IMR-90 (cell line): ENCODE results near the gene IL24. TPM values are rescaled to one million over a fixed set of nuclear protein-coding genes. Genes with fewer than 3 reads are reported as not detected.
A peak's percentile ranks its signal among the peaks of the same experiment; 100 is the strongest.

Experiments
- ATAC-seq: fragments of 200-7000 bp; cut with Tn5 transposase; 2 replicates; pipeline ENCODE4 v1.9.1; 2020; ENCODE audit warnings: low read depth, mild to moderate bottlenecking, moderate library complexity
- BruUV-seq: library from RNA; stranded (reverse); fragments of 400-500 nt; replicated peaks from 2 replicates; lab custom pipeline; 2021; lab: Mats Ljungman, UMichigan
- CTCF ChIA-PET: fragments of 300-600 bp; formaldehyde crosslinking; extraction: SDS; loops from one replicate; lab custom pipeline; 2021; ENCODE audit warnings: antibody characterized with exemption; lab: Yijun Ruan, JAX
- POLR2A ChIA-PET: fragments of 300-600 bp; sonication (Branson Sonifier 250); formaldehyde crosslinking; loops from one replicate; lab custom pipeline; 2022; ENCODE audit warnings: antibody characterized with exemption; ENCODE audit not compliant: unreplicated experiment; lab: Charles Lee
- DNase-seq: peaks from one replicate; pipeline ENCODE4 v3.0.0; 2013
- H2AFZ ChIP-seq: replicated peaks from 2 replicates; pipeline ENCODE3; 2013; ENCODE audit warnings: low read length, mild to moderate bottlenecking; ENCODE audit not compliant: poor library complexity
- H2AK5ac ChIP-seq: 2 replicates; pipeline ENCODE4 v1.6.1; 2013; ENCODE audit warnings: low read depth, low read length, inconsistent platforms
- H2AK9ac ChIP-seq: replicated peaks from 2 replicates; pipeline ENCODE3; 2013; ENCODE audit warnings: mild to moderate bottlenecking, low read depth, low read length, moderate library complexity; ENCODE audit not compliant: poor library complexity
- H2BK120ac ChIP-seq: 2 replicates; pipeline ENCODE4 v1.6.1; 2013; ENCODE audit warnings: low read depth, low read length, inconsistent platforms
- H2BK15ac ChIP-seq: 3 replicates; pipeline ENCODE4 v1.6.1; 2013; ENCODE audit warnings: low read depth, low read length, inconsistent platforms
- H2BK20ac ChIP-seq: 2 replicates; pipeline ENCODE4 v1.6.1; 2013; ENCODE audit warnings: low read depth, mild to moderate bottlenecking, inconsistent platforms, low read length, moderate library complexity
- H2BK5ac ChIP-seq: 2 replicates; pipeline ENCODE4 v1.6.1; 2013; ENCODE audit warnings: mild to moderate bottlenecking, low read depth, low read length, inconsistent platforms; ENCODE audit not compliant: poor library complexity, severe bottlenecking
- H3K14ac ChIP-seq: replicated peaks from 2 replicates; pipeline ENCODE4 v1.6.1; 2013; ENCODE audit warnings: low read depth, low read length, inconsistent platforms
- H3K18ac ChIP-seq: 2 replicates; pipeline ENCODE4 v1.6.1; 2013; ENCODE audit warnings: low read depth, low read length, control low read depth
- H3K23ac ChIP-seq: 2 replicates; pipeline ENCODE4 v1.6.1; 2013; ENCODE audit warnings: low read depth, low read length, inconsistent platforms
- H3K27ac ChIP-seq: 2 replicates; pipeline ENCODE4 v1.5.1; 2013; ENCODE audit warnings: mild to moderate bottlenecking, control low read depth, low read length; ENCODE audit not compliant: insufficient read depth
- H3K27me3 ChIP-seq: 2 replicates; pipeline ENCODE4 v1.6.1; 2013; ENCODE audit warnings: low read length; ENCODE audit not compliant: control insufficient read depth, insufficient read depth
- H3K36me3 ChIP-seq: 2 replicates; pipeline ENCODE4 v1.6.1; 2013; ENCODE audit warnings: low read length, mixed read lengths; ENCODE audit not compliant: control insufficient read depth, insufficient read depth
- H3K4ac ChIP-seq: 2 replicates; pipeline ENCODE4 v1.6.1; 2013; ENCODE audit warnings: low read depth, low read length, inconsistent platforms
- H3K4me1 ChIP-seq: 2 replicates; pipeline ENCODE4 v1.6.1; 2013; ENCODE audit warnings: low read length, mixed read lengths; ENCODE audit not compliant: control insufficient read depth, insufficient read depth
- H3K4me2 ChIP-seq: 2 replicates; pipeline ENCODE4 v1.6.1; 2013; ENCODE audit warnings: low read depth, mild to moderate bottlenecking, control low read depth, low read length, moderate library complexity
- H3K4me3 ChIP-seq: 2 replicates; pipeline ENCODE4 v1.5.1; 2013; ENCODE audit warnings: low read depth, mild to moderate bottlenecking, control low read depth, low read length, moderate library complexity; ENCODE audit not compliant: insufficient read depth
- H3K56ac ChIP-seq: 2 replicates; pipeline ENCODE4 v1.6.1; 2013; ENCODE audit warnings: low read length, inconsistent platforms; ENCODE audit not compliant: insufficient read depth; ENCODE audit errors: extremely low read depth
- H3K79me1 ChIP-seq, 2 experiments: 2 replicates each; pipeline ENCODE4 v1.6.1; 2013; ENCODE audit warnings: low read length in 2 of 2, inconsistent platforms in 1 of 2, low read depth in 1 of 2
- H3K9ac ChIP-seq: 2 replicates; pipeline ENCODE4 v1.6.1; 2013; ENCODE audit warnings: low read depth, low read length, control low read depth
- H3K9me1 ChIP-seq: 2 replicates; pipeline ENCODE4 v1.6.1; 2013; ENCODE audit warnings: low read length, inconsistent platforms; ENCODE audit not compliant: insufficient read depth
- H3K9me3 ChIP-seq: 2 replicates; pipeline ENCODE4 v1.6.1; 2013; ENCODE audit warnings: low read length; ENCODE audit not compliant: control insufficient read depth, insufficient read depth
- H4K20me1 ChIP-seq: 2 replicates; pipeline ENCODE4 v1.6.1; 2013; ENCODE audit warnings: low read length, inconsistent platforms; ENCODE audit not compliant: insufficient read depth
- H4K5ac ChIP-seq: 2 replicates; pipeline ENCODE4 v1.6.1; 2013; ENCODE audit warnings: mild to moderate bottlenecking, low read depth, low read length, control low read depth
- H4K8ac ChIP-seq, 2 experiments: 2 replicates each; pipeline ENCODE4 v1.6.1; 2013; ENCODE audit warnings: low read depth in 2 of 2, low read length in 2 of 2, control low read depth in 1 of 2, inconsistent platforms in 1 of 2
- H4K91ac ChIP-seq: 2 replicates; pipeline ENCODE4 v1.6.1; 2013; ENCODE audit warnings: low read depth, low read length, inconsistent platforms; ENCODE audit not compliant: insufficient read depth
- BHLHE40 ChIP-seq: fragments of 150-350 bp; IDR thresholded peaks from 2 replicates; pipeline ENCODE4 v1.6.1; 2016; ENCODE audit warnings: mild to moderate bottlenecking, low read depth, low read length
- CEBPB ChIP-seq: IDR thresholded peaks from 2 replicates; pipeline ENCODE4 v1.6.1; 2012; ENCODE audit warnings: low read depth, low read length, improper control_type of control experiment
- CHD1 ChIP-seq: IDR thresholded peaks from 2 replicates; pipeline ENCODE4 v1.6.1; 2012; ENCODE audit warnings: low read depth, low read length, improper control_type of control experiment
- CTCF ChIP-seq: conservative IDR thresholded peaks from 2 replicates; pipeline ENCODE4 v1.5.1; 2012; ENCODE audit warnings: mild to moderate bottlenecking, low read depth, low read length, improper control_type of control experiment
- ELK1 ChIP-seq: fragments of 150-350 bp; IDR thresholded peaks from 2 replicates; pipeline ENCODE4 v1.6.1; 2016; ENCODE audit warnings: low read depth, mild to moderate bottlenecking, low read length, moderate library complexity, borderline replicate concordance
- FOS ChIP-seq: fragments of 150-350 bp; IDR thresholded peaks from 2 replicates; pipeline ENCODE4 v1.6.1; 2016; ENCODE audit warnings: low read depth, low read length
- MAFK ChIP-seq: IDR thresholded peaks from 2 replicates; pipeline ENCODE4 v1.6.1; 2012; ENCODE audit warnings: low read depth, low read length, improper control_type of control experiment
- MAZ ChIP-seq: IDR thresholded peaks from 2 replicates; pipeline ENCODE4 v1.6.1; 2012; ENCODE audit warnings: low read depth, mild to moderate bottlenecking, low read length, improper control_type of control experiment, moderate library complexity, borderline replicate concordance
- MXI1 ChIP-seq: IDR thresholded peaks from 2 replicates; pipeline ENCODE4 v1.6.1; 2012; ENCODE audit warnings: low read depth, mild to moderate bottlenecking, low read length, moderate library complexity, borderline replicate concordance
- NFE2L2 ChIP-seq: fragments of 150-350 bp; IDR thresholded peaks from 2 replicates; pipeline ENCODE4 v1.6.1; 2016; ENCODE audit warnings: low read depth, mild to moderate bottlenecking, low read length
- POLR2A ChIP-seq: IDR thresholded peaks from 2 replicates; pipeline ENCODE4 v1.6.1; 2012; ENCODE audit warnings: mild to moderate bottlenecking, low read depth, low read length
- RAD21 ChIP-seq: IDR thresholded peaks from 2 replicates; pipeline ENCODE4 v1.6.1; 2012; ENCODE audit warnings: low read length, improper control_type of control experiment
- RCOR1 ChIP-seq: IDR thresholded peaks from 2 replicates; pipeline ENCODE4 v1.6.1; 2012; ENCODE audit warnings: mild to moderate bottlenecking, low read length, improper control_type of control experiment; ENCODE audit not compliant: insufficient replicate concordance
- RFX5 ChIP-seq: IDR thresholded peaks from 2 replicates; pipeline ENCODE4 v1.8.0; 2012; ENCODE audit warnings: low read depth, mild to moderate bottlenecking, low read length, moderate library complexity
- SMC3 ChIP-seq: fragments of 150-350 bp; IDR thresholded peaks from 2 replicates; pipeline ENCODE4 v1.6.1; 2016; ENCODE audit warnings: low read depth, mild to moderate bottlenecking, antibody characterized with exemption, low read length, moderate library complexity
- USF2 ChIP-seq: fragments of 150-350 bp; IDR thresholded peaks from 2 replicates; pipeline ENCODE4 v1.6.1; 2017; ENCODE audit warnings: mild to moderate bottlenecking, antibody characterized with exemption, low read length, low read depth
- WGBS, 2 experiments: methylation state at CpG; one replicate each; pipeline versions ENCODE4 v1.1.5 to v1.1.7; 2013; ENCODE audit warnings: missing lambda C conversion rate in 2 of 2; ENCODE audit not compliant: insufficient read length in 1 of 2; ENCODE audit errors: extremely low coverage in 2 of 2; 5-methylcytosine and 5-hydroxymethylcytosine counted together
- dilution Hi-C: fragments of 300-500 bp; cut with HindIII; formaldehyde crosslinking; loops from one replicate; pipeline ENCODE4 v1.14.3; 2018; ENCODE audit warnings: low sequenced_read_pairs; ENCODE audit not compliant: unreplicated experiment
- in situ Hi-C: fragments of 300-500 bp; cut with MboI; formaldehyde crosslinking; loops from 3 replicates; pipeline ENCODE4 v1.14.3; 2019; ENCODE audit warnings: low sequenced_read_pairs, inconsistent platforms, mixed read lengths
- intact Hi-C: fragments of 100-400 bp; cut with micrococcal nuclease; formaldehyde crosslinking; loops from 2 replicates; pipeline ENCODE4 v1.10.0; 2022
- polyA plus RNA-seq, 3 experiments: library from polyadenylated mRNA; depleted of rRNA; stranded (reverse); fragments of >200 nt; gene quantifications; 2 replicates each; pipeline ENCODE4 v1.2.3, GENCODE V29; 2012; ENCODE audit warnings: low replicate concordance in 1 of 3
- total RNA-seq: library from RNA; depleted of rRNA; stranded (reverse); fragments of >200 nt; gene quantifications from 2 replicates; pipeline ENCODE4 v1.2.3, GENCODE V29; 2012

The IL24 gene
- total and polyA plus RNA-seq, 2 of the 4 experiments (the other 2 are of a cell fraction) = 0.12 to 0.18 TPM

DNA sequence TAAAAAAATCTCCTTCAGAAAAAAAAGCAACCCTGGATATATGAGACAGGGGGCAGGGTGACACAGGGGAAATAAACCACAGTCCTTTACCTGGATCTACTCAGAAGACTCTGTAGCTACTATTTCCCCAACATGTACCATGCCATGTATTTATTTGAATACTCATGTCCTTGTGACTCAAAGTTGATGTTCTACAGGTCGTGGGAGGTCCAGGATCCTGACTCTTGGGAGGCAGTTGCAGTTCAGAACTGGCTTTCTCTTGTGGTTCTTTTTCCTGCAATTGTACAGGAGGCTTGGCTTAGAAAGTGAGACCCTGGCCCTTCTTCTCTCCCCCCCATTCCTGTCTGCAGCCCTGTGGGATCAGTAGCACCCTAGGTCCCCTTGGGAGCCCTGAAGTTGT, 5.8 kb upstream of the IL24 start:
- H3K27me3 ChIP-seq = no peaks in the 10 kb centered on the region
- no peak overlapping the region for H3K4me3 ChIP-seq
- peak overlapping the region; percentile 46 for H2BK5ac ChIP-seq
- H3K4ac ChIP-seq = peak overlapping the region; percentile 85
- no peak for ATAC-seq
- H4K5ac ChIP-seq = peak overlapping the region; percentile 70
- BruUV-seq = no TSS peak
- 100% methylated on average over 1 of the region's 1 CpG; no CpG with 5 or more reads in 1 of the 2 experiments for WGBS, 2 experiments
- POLR2A ChIA-PET = no interaction called here
- H4K8ac ChIP-seq = peak overlapping the region; percentile 38 to 49; a peak in 2 of 4 replicates
- no peaks in the 10 kb centered on the region for H4K20me1 ChIP-seq
- dilution Hi-C loops (no loop called here), intact Hi-C loops (no loop called here), in situ Hi-C loops (no loop called here)
- peaks cover 38% of the 10 kb centered on the region for H3K9me1 ChIP-seq
- peaks cover 0 to 4% of the 10 kb centered on the region in 2 experiments; a peak in 1 of 4 replicates for H3K79me1 ChIP-seq
- H2AFZ ChIP-seq = no peak overlapping the region
- peak overlapping the region; percentile 15; the same call in 1 of the 2 replicates for H3K27ac ChIP-seq
- H3K4me2 ChIP-seq = no peak overlapping the region
- H2AK5ac ChIP-seq = peak overlapping the region; percentile 92
- peak overlapping the region; percentile 54 for H2BK120ac ChIP-seq
- DNase-seq = no peak
- H3K9ac ChIP-seq = no peak overlapping the region
- peaks cover 36% of the 10 kb centered on the region for H3K4me1 ChIP-seq
- H3K14ac ChIP-seq = peak overlapping the region; percentile 86
- peak overlapping the region; percentile 22 for H3K18ac ChIP-seq
- H2BK20ac ChIP-seq = peak overlapping the region; percentile 91
- H2BK15ac ChIP-seq = peak overlapping the region; percentile 69; the same call in 1 of the 3 replicates
- peak overlapping the region; percentile 22; the same call in 1 of the 2 replicates for H3K23ac ChIP-seq
- peak overlapping the region; percentile 53 for H4K91ac ChIP-seq
- H3K9me3 ChIP-seq = no peaks in the 10 kb centered on the region
- CTCF ChIA-PET = no interaction called here
- 0 out of 2 replicates have a peak overlapping the region, but pooled peaks have one; percentile 13 for H3K56ac ChIP-seq
- no peak overlapping the region for H2AK9ac ChIP-seq
- no peaks in the 10 kb centered on the region for H3K36me3 ChIP-seq
- TF ChIP-seq NFE2L2 (no peak), BHLHE40 (no peak), SMC3 (no peak), CHD1 (no peak), ELK1 (no peak), MXI1 (no peak), CTCF (no peak), FOS (no peak), MAFK (no peak), MAZ (no peak), USF2 (no peak), CEBPB (no peak), RFX5 (no peak), RCOR1 (no peak), RAD21 (no peak), POLR2A (no peak)
